ENCODE results near the gene MSL2.
"Not testable (repeated sequence)": the region's sequence is repeated elsewhere in the genome, so short reads cannot be mapped to it uniquely, and the experiment has no call there.

MSL2 gene

GRCh38 chr3:136192195-136192594, 3.9 kb downstream of the MSL2 start:
- DNase-seq: not testable (repeated sequence)

- no peak for DNase-seq
Observed at GRCh38 chr3:136189859-136190617, 6.1 kb downstream of the MSL2 start.

GRCh38 chr3:136189043-136189442, 7.1 kb downstream of the MSL2 start:
- no peak for DNase-seq

- DNase-seq: no peak
Observed at GRCh38 chr3:136187868-136188267, 8.3 kb downstream of the MSL2 start.

GRCh38 chr3:136186846-136187245, 9.3 kb downstream of the MSL2 start:
- DNase-seq: no peak

GRCh38 chr3:136186344-136186743, 9.8 kb downstream of the MSL2 start:
- no peak for DNase-seq

- no peak for DNase-seq
Observed at GRCh38 chr3:136184703-136185102, 11.4 kb downstream of the MSL2 start.

- no peak for DNase-seq
Observed at GRCh38 chr3:136181741-136182140, 14.4 kb downstream of the MSL2 start.

- no peak for DNase-seq
Observed at GRCh38 chr3:136177876-136178275, 18.3 kb downstream of the MSL2 start.

GRCh38 chr3:136173939-136174490, 22.1 kb downstream of the MSL2 start:
- DNase-seq: no peak

GRCh38 chr3:136171097-136171542, 25.0 kb downstream of the MSL2 start:
- DNase-seq: peak; percentile 26

GRCh38 chr3:136168236-136168635, 27.9 kb downstream of the MSL2 start:
- DNase-seq: not testable (repeated sequence)

GRCh38 chr3:136166507-136166906, 29.6 kb downstream of the MSL2 start:
- DNase-seq: no peak

- DNase-seq: not testable (repeated sequence)
Observed at GRCh38 chr3:136163607-136164006, 32.5 kb downstream of the MSL2 start.

GRCh38 chr3:136162322-136162721, 33.8 kb downstream of the MSL2 start:
- DNase-seq: no peak

GRCh38 chr3:136161516-136161915, 34.6 kb downstream of the MSL2 start:
- DNase-seq: no peak

GRCh38 chr3:136152963-136153362, 43.2 kb downstream of the MSL2 start:
- no peak for DNase-seq

- DNase-seq: no peak
Observed at GRCh38 chr3:136152176-136152843, 43.8 kb downstream of the MSL2 start.

- DNase-seq: no peak
Observed at GRCh38 chr3:136151219-136151618, 44.9 kb downstream of the MSL2 start.

- DNase-seq: no peak
Observed at GRCh38 chr3:136149667-136150066, 46.5 kb downstream of the MSL2 start.

- DNase-seq: no peak
Observed at GRCh38 chr3:136146981-136147729, 49.0 kb downstream of the MSL2 start.

- not testable (repeated sequence) for DNase-seq
Observed at GRCh38 chr3:136144397-136144796, 51.7 kb downstream of the MSL2 start.

- DNase-seq: no peak
Observed at GRCh38 chr3:136142592-136142991, 53.5 kb downstream of the MSL2 start.
